Occipital lobe (tissue), 2 donors: ENCODE data around the gene CACNG1. TPM values are rescaled to one million over a fixed set of nuclear protein-coding genes. Genes with fewer than 3 reads are reported as not detected.

ENCODE experiments used
- DNase-seq: peaks from one replicate; lab custom pipeline; 2025; lab: John Stamatoyannopoulos, UW
- total RNA-seq: library from RNA; depleted of rRNA; stranded (reverse); fragments of >200 nt; gene quantifications from one replicate; pipeline ENCODE4 v1.2.3, GENCODE V29; 2014

Gene CACNG1
- total RNA-seq, 1 donor from 2014 or later = 0.47 TPM

DNA sequence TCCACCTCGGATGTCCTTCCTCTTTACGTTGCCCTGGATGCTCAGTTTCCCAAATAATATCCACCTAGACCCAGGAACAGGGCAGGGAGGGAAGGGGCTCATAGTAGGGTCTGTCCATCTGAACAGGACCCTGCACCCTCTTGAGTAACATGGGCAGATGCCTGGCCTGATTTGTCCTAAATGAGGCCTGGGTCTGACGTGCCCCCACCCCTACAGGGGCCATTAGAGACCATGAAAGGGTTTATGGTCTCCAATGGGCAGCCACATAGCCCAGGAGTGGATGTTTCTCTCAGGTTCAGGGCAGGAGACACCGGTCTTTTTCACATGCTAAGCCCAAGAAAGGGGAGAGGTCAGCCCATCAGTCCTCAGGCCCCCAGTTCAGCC, 6.8 kb downstream of the CACNG1 start:
- no peak for DNase-seq

DNA sequence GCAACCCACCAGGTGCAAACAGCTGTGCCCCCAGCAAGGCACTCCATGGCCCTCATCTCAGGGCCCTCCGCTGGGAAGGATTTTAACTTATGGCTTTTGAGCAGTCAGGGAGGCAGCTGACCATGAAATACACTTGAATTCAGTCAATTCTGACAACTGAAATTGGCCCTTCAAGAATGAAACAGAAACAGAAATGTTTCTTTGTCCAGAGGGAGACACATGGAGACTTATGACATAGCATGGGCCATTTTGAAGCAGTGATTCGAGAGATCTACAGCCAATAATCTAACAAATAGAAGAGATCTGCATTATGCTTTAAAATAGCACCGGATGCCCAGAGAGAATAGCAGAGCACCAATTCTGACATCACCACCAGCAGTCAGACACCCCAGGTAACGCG, 7.5 kb downstream of the CACNG1 start:
- DNase-seq = no peak

DNA sequence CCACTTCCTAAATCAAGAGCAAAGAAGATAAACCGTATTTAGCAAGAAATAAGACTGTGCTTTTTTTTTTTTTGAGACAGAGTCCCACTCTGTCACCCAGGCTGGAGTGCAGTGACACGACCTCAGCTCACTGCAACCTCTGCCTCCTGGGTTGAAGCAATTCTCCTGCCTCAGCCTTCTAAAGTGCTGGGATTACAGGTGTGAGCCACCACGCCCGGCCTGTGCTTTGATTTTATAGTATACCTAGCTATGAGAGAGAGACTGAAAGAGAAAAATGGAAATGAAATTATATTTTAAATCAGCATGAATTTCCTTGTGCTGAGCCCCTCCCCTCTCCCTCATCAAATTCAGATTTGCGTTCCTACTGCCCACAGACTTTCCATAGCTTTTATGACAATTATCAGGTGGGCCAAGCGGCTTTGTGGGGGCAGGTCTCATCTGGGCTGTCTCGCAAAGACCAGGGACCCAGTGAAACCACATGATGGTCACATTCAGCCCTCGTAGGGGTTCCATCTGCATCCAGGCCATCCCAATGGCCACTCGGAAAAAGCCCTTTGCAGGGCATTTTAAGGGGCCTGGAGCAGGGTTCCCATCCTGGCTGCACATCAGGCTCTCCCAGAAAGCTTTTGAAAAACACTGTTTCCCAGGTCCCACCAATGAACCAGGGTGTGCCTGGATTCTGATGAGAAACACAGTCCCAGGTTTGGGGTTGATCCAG, 8.5 kb downstream of the CACNG1 start:
- DNase-seq = no peak

DNA sequence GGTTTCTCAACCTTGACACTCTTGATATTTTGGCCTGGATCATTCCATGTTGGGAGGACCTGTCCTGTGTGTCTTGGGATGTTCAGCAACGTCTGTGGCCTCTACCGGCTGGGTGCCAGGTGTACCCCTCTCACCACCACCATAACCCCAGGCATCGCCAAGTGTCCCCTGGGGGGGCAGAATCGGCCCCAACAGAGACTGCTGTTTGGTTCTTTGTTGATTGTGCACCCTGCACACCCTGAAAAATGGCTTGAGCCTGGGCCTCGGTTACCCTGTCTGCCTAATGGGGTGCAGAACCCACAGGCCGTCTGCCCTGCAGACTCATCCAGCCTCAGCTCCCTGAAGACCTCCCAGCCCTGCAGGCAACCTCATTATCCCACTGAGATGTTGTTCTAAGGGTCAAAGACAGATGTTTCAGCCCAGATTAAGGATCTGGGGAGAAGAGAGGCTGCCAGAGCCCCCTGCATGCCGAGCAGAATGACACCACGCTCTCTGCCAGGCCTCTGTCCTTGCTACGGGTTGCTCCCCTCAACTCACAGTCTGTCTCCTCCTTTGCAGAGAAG, 9.2 kb downstream of the CACNG1 start:
- no peak for DNase-seq

DNA sequence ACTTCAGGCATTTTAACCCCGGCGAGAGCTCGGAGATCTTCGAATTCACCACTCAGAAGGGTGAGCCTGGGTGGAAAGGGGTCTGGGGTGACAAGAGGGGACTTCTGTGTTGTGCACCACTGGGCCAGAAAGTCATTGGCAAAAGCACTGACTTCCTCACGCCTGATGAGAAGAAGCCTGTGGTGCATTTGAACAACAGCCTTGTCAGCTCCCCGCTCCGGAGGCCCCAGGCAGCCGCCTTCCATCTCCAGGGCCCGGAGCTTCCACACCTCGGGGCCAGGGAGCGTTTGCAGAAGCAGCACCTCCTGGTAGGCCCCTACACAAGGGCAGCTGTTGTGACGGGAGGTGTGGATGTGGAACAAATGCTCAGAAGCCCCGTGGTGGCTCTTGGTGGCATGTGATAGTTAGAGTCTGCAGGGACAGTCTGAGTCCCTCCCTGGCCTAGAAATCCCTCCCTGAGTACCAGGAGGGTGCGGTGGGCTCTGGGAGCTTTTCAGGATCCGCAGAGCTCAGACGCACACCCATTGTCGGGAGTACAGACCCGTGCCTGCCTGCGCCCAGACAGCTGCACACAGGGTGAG, 9.7 kb downstream of the CACNG1 start:
- no peak for DNase-seq

DNA sequence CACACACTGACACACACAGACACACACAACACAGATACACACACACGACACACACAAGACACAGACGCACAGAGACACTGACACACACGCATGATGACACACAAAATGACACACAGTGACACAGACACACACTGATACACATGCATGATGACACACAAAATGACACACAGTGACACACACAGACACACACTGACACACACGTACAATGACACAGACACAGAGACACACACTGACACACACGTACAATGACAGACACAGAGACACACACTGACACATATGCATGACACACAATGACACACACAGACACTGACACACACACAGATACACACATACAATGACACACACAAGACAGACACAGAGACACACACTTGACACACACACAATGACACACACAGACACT, 10.3 kb downstream of the CACNG1 start:
- no peak for DNase-seq

DNA sequence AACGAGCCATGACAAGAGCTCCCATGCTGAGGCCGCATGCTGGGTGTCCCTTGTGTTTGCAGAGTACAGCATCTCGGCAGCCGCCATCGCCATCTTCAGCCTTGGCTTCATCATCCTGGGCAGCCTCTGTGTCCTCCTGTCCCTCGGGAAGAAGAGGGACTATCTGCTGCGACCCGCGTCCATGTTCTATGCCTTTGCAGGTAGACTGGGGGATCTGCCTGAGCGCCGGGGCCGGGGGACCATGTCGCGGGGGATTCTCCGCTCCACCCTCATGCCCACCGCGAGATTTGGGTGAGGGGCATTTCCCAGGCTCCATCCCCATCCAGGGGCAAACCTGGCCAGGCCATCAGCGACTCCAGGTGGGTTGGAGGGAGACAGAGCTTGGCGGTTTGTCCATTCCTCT, 10.7 kb downstream of the CACNG1 start:
- DNase-seq = no peak

DNA sequence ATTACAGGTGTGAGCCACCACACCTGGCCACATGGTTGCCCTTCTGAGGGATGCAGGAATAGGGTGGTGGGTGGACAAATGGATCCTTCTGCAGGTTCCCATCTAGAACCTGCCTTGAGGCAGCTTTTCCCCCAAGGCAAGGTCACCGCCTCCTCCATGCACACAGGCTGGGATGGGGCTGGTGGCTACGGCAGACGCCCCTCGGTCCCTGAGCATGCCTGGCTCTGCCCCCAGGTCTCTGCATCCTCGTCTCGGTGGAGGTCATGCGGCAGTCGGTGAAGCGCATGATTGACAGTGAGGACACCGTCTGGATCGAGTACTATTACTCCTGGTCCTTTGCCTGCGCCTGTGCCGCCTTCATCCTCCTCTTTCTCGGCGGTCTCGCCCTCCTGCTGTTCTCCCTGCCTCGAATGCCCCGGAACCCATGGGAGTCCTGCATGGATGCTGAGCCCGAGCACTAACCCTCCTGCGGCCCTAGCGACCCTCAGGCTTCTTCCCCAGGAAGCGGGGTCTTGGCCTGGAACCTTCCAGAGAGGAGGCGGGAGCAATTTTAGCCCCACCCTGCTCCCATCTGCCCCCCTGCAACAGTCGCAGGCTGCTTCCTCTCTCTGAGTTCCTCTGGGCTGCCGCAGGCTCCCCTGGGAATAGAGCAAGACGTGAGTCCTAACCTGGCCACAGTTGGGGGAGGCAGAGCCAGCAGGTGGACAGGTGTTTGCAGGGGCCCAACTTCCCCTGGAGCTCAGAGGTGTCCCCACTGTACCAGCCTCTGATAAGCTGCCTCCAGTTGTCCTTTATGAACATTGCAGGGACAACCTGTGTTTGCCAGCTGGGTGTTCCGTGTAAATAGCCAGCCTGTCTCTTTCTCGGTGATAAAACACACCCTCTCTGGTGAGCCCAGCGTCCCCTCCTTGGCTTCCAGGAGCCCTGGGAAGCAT, 11.7 kb downstream of the CACNG1 start:
- DNase-seq = no peak

DNA sequence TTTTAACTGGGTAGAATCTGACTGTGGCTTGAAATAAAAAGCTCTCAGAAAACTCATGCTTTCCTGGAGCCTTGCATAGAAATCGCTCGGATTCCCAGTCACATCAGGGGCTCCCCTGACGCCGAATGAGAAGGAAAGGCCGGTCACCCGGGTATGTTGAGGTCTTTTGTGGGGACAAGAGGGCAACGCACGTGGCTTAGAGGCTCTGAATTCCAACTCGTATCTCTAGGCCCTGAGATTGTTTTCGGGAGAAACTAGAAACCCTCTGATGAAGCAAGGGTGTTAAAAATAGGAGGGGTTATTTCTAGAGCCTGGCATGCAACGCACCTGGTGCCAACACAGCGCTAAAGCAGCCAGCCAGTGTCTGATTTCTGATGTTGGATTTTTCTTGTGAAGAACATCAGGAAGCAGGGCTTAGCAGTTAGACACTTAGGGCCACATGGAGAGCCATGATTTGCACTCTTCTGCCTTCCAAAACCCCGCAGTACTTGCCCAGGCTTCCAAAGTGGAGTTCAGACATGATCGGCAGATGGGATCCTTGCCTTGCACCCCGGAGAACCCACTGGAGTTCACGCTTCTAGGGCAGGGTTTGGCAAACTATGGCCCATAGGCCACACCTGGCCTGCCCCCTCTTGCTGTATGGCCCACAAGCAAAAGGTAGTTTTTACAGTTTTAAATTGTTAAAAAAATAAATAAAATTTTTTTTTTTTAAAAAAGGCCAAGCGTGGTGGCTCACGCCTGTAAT, 12.6 kb downstream of the CACNG1 start:
- no peak for DNase-seq

DNA sequence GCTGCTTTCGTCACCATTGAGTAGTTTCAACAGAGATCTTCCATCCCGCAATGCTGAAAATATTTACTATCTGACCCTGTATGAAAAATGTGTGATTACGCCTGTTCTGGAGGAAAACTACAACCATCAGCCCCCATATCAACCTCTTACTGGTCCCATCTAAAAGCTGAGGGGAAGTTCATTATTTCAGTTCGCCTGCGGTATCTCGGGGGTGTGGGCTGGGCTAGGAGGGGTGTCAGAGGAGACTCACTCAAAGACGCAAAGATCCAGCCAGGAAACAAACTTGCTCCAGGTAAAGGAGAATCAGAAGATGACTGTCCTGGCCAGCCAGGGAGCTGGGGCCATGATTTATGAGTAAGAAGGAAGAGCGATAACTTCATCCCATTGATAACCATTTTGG, 13.7 kb downstream of the CACNG1 start:
- no peak for DNase-seq

DNA sequence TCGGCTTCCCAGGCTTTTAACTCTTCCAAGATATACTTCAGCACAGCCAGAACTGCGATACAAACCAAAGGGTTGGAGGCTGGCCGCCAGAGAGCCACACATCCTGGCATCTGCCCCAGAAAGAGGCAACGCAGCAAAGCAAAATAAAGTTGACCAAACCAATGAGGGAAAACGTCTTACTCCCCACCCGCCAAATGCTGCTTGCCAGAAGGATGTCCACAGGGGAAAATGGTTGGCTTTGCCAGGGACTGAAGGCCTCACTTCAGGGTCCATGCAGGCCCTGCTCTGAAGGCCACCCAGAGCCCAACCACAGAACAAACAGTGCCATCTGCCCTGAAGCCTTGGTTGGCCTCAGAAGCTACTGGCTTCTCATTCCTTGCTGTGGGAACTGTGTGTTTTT, 15.0 kb downstream of the CACNG1 start:
- DNase-seq = no peak

DNA sequence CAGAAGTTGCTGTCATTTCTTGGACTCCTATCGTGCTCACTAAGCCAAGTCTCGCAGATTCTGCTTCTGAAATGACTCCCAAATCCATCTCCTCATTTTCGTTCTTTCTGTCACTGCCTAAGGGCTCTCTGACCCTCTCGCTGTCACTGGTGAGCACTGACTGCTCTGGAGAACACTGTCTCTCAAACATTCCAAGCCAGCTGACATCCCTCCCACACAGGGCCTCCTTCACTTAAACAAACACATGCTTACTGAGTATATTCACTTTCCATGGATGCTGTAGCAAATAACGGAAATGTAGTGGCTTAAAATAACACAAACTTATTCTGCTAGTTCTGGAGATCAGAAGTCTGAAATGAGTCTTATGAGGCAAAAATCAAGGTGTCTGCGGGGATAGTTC, 18.8 kb downstream of the CACNG1 start:
- DNase-seq = no peak

DNA sequence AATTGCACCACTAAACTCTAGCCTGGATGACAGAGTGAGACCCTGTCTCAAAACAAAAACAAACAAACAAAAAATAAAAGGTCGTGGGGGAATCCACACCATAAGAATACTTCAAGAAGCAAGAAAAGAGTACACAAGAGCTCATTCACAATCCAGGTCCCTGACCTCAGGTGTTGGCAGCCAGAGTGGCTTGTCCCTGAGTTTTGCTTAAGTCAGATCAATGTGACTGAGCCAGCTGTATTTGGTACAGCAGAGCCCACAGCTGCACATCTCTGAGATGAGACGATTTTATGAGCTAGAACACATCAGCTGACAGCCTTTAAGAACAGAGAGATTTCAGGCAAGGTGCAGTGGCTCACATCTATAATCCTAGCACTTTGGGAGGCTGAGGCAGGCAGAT, 22.4 kb downstream of the CACNG1 start:
- DNase-seq = no peak

DNA sequence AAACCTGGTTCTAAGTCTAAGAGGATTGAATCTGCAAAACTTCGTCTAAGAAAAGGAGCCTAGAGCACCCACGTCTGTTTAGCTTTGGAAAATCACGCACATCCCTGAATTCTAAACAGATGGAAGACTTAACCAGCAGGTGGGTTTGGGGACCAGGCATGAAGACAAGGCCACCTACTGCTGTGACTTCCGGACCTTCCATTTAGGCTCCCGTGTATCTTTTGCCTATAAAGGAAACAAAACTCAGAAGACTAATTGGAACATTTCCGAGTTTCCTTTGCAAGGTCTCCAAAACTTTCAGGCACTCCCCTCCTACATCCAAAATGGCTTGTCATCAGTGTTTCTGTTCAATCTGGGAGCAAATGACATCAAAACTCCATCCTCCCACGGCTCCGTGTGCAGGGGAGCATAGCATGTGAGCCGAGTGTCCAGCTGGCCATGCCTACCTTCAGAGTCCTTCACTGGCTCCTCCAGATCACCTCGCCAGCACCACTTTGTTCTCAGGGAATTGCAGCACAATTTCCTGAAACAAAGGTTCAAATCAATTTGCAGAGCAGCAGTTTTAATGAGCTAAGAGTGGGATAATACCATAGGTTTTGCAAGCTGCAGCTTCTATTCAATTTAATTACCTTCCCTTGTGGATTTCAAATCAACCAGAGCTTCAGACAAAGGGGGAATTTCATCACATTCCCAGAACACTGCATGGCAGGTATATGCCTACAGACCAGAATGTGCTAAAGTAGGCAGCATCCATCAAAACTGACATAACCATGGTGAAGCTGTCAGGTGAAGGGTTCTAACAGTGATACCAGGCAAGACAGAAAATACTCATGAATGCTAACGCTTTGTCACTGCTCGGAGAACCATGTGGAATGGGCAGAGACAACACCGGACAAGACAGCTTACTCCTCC, 23.5 kb downstream of the CACNG1 start:
- no peak for DNase-seq

DNA sequence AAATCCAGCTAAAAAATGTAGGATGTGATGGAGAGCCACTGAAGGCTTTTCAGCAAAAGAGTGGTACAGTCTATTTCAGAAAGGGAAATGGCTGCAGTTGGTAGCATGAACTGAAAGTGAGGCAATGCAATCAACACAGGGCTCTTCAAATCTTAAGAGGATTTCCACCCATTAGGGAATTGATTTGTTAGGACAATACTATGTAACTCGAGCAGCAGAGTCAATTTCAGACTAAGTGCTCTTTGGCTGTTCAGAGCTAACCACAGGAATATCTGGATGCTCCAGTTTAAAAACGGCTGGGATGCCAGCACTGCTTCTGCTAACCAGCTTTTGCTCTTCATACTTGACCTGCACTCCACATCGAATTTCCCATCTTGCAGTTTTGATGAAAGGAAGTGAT, 24.6 kb downstream of the CACNG1 start:
- DNase-seq = no peak

DNA sequence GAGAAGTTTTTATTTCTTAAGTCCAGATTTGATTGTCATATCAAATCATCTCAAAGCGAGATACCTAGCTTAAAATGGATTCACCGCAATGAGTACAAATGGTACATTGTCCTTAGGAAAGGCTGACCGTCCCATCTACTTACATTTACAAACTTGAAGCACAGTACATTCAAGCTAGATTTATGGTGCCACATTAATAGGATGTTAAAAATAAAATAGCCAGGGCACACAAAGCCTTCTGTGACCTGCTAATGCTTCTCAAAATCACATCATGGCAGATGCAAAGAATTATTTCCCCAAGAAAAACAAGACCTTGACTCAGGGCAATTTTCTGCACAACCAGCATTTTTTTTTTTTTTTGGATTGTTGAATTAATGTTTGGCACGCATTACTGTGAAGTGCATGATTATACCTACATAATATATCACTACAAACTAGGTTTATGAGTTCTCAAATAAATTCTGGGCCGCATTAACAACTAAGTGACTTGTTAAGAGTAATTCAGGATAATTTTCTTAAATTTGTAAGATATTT, 25.3 kb downstream of the CACNG1 start:
- no peak for DNase-seq

DNA sequence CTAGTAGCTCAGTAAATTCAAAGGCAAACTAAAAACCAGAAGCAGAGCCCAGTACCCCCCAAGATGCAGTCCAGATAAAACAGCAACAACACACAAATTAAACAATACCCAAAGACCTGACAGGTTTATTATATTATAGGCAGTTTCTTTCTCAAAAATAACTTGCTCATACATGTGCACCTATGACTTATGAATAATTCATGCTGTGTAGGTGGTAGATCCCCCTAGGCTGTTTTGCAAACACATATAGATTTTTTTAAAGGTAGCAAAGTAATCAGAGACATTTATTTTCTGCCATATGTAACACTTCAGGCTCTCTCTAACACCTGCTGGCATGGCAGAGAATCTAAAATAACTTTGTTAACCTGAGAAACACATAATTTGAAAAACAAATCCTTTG, 27.2 kb downstream of the CACNG1 start:
- DNase-seq = no peak

DNA sequence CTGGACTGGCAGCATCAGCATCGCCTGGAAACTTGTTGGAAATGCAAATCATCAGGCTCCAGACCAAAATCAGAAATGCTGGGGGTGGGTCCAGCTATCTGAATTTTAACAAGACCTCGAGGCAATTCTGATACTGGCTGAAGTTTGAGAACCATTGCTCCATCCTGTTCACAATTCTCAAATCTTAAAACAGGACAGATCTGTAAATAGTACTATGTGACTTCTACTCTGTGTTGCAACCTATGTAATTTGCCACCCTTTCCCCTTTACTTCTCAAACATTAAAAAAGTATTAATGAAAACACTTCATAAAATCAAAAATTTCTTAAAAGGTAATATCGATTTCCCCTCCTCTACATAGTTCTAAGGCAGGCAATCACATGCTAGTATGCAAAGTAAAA, 28.5 kb downstream of the CACNG1 start:
- DNase-seq = no peak

DNA sequence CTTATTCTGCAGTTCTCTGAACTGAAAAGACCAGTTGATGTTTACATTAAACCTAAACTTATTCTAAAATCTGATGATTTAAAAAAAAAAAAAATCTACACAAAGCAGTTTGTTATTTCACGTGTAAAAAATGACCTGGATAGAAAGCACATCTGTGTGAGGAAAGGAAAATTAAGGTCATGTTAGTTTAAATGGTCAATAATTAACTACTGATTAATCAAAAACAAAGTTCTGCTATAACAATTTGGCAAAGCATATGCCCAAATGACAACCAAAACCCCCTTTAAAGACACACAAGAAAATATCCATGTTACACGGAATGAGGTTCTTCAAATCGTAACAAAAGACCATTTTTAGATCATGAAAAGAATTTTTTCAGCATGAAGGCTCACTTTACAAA, 30.4 kb downstream of the CACNG1 start:
- DNase-seq = no peak

DNA sequence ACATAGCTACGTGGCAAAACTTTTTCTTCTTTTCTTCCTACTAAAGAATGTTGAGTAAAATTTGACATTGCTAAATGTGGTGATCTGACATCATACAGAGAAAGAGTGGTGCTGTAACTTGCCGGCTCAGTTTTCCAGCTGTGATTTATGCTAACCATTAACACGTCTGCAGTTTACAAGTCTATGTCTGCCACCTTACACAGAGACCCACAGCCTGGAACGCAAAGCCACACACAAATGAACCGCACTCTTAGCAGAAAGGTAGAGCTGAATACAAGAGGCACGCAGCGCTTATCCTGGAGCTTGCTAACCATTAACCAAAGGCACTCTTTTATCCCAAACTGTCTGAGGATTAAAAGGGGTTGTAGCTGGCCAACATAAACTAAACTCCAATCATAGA, 31.9 kb downstream of the CACNG1 start:
- DNase-seq = no peak
